HUES48 (cell line): ENCODE data around the gene CD8B.
"Not testable (repeated sequence)": the region's sequence is repeated elsewhere in the genome, so short reads cannot be mapped to it uniquely, and the experiment has no call there.

Experiments used
- H3K27ac ChIP-seq: one replicate; pipeline ENCODE4 v1.7.0; 2013; ENCODE audit warnings: low read depth, low read length, inconsistent platforms
- H3K27me3 ChIP-seq: 2 replicates; pipeline ENCODE4 v1.6.1; 2013; ENCODE audit warnings: mild to moderate bottlenecking, low read length; ENCODE audit not compliant: control insufficient read depth, insufficient read depth
- H3K36me3 ChIP-seq: 2 replicates; pipeline ENCODE4 v1.6.1; 2013; ENCODE audit warnings: low read length; ENCODE audit not compliant: control insufficient read depth, insufficient read depth
- H3K4me1 ChIP-seq: 2 replicates; pipeline ENCODE4 v1.6.1; 2013; ENCODE audit warnings: mild to moderate bottlenecking, low read length; ENCODE audit not compliant: control insufficient read depth, insufficient read depth
- H3K4me3 ChIP-seq: 2 replicates; pipeline ENCODE4 v1.5.1; 2013; ENCODE audit warnings: mild to moderate bottlenecking, low read depth, low read length
- H3K9ac ChIP-seq: 2 replicates; pipeline ENCODE4 v1.6.1; 2013; ENCODE audit warnings: mild to moderate bottlenecking, low read depth, low read length, moderate library complexity
- H3K9me3 ChIP-seq: 2 replicates; pipeline ENCODE4 v1.6.1; 2013; ENCODE audit warnings: low read length; ENCODE audit not compliant: control insufficient read depth, insufficient read depth

The CD8B gene

GRCh38 chr2:86861628-86862379, at the start of gene CD8B:
Gene CD8B, minus strand, starts transcription at chr2:86861886. Its CDS starts 21 bp downstream, at chr2:86861865.
- not testable (repeated sequence) for H3K27me3 ChIP-seq, H3K9me3 ChIP-seq, H3K27ac ChIP-seq, H3K4me1 ChIP-seq, H3K36me3 ChIP-seq, H3K9ac ChIP-seq
- peak within 1 kb of the TSS; percentile 54 for H3K4me3 ChIP-seq

DNA sequence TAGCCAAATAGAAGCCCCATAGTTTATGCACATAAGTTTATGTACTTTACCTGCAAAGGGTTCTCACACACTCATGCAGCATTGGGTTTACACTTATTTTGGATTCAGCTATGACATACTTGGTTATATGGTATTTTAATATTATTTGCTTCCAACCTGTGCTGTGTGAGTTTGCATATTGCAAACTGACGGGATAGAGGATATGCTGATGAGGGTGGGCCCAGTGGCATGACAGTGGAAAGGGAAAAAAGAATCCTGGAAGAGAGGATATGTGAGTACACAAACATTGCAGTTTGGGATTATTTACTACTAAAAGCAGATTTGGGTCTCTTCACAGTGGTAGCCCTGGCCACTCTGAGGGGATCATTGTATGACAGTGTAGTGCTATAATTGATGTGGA, 44.2 kb upstream of the CD8B start:
- H3K4me1 ChIP-seq, H3K27me3 ChIP-seq, H3K4me3 ChIP-seq, H3K36me3 ChIP-seq, H3K27ac ChIP-seq, H3K9ac ChIP-seq, H3K9me3 ChIP-seq: not testable (repeated sequence)

- H3K9me3 ChIP-seq, H3K27ac ChIP-seq, H3K9ac ChIP-seq, H3K4me1 ChIP-seq, H3K4me3 ChIP-seq, H3K36me3 ChIP-seq, H3K27me3 ChIP-seq: not testable (repeated sequence)
Measured at GRCh38 chr2:86900687-86901086, 39.0 kb upstream of the CD8B start.

GRCh38 chr2:86886026-86886425, 24.3 kb upstream of the CD8B start:
- H3K27ac ChIP-seq, H3K4me1 ChIP-seq, H3K9ac ChIP-seq, H3K4me3 ChIP-seq, H3K36me3 ChIP-seq, H3K9me3 ChIP-seq, H3K27me3 ChIP-seq: not testable (repeated sequence)

DNA sequence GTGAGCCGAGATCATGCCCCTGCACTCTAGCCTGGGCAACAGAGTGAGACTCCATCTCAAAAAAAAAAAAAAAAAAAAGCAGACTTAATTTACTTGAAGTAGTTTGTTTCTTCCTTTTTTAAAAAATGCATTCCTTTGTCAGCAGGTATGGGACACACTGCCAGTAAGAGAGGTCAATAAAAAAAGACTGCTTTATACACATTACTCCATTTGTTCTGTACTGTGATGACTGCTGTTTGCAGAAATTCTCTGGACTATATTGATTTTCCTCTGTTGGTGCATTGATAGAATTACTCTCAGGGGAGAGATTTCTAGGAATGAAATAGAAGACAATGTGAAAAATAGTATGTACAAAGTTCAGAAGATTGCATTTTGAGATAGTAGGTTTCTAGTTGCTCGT, 21.2 kb upstream of the CD8B start:
- not testable (repeated sequence) for H3K27ac ChIP-seq, H3K9ac ChIP-seq, H3K4me1 ChIP-seq, H3K27me3 ChIP-seq, H3K4me3 ChIP-seq, H3K9me3 ChIP-seq, H3K36me3 ChIP-seq

- H3K36me3 ChIP-seq, H3K27me3 ChIP-seq, H3K9ac ChIP-seq, H3K9me3 ChIP-seq, H3K4me3 ChIP-seq, H3K27ac ChIP-seq, H3K4me1 ChIP-seq: not testable (repeated sequence)
Measured at GRCh38 chr2:86882118-86882665, 20.5 kb upstream of the CD8B start.

GRCh38 chr2:86878986-86879385, 17.3 kb upstream of the CD8B start:
- H3K27ac ChIP-seq, H3K4me3 ChIP-seq, H3K9ac ChIP-seq, H3K4me1 ChIP-seq, H3K27me3 ChIP-seq, H3K36me3 ChIP-seq, H3K9me3 ChIP-seq: not testable (repeated sequence)

- H3K4me3 ChIP-seq, H3K9ac ChIP-seq, H3K27ac ChIP-seq, H3K4me1 ChIP-seq, H3K9me3 ChIP-seq, H3K36me3 ChIP-seq, H3K27me3 ChIP-seq: not testable (repeated sequence)
Measured at GRCh38 chr2:86870941-86871340, 9.3 kb upstream of the CD8B start.

- not testable (repeated sequence) for H3K4me3 ChIP-seq, H3K4me1 ChIP-seq, H3K36me3 ChIP-seq, H3K27ac ChIP-seq, H3K27me3 ChIP-seq, H3K9ac ChIP-seq, H3K9me3 ChIP-seq
Measured at GRCh38 chr2:86868895-86869468, 7.3 kb upstream of the CD8B start.

- H3K4me3 ChIP-seq, result peak overlapping the region; percentile 21; the same call in 1 of the 2 replicates
- H3K9me3 ChIP-seq, H3K36me3 ChIP-seq, H3K9ac ChIP-seq, H3K27me3 ChIP-seq, H3K27ac ChIP-seq, H3K4me1 ChIP-seq: not testable (repeated sequence)
Measured at GRCh38 chr2:86862380-86862703, 656 bp upstream of the CD8B start.

GRCh38 chr2:86861175-86861574, 511 bp downstream of the CD8B start:
- H3K27me3 ChIP-seq, H3K9ac ChIP-seq, H3K4me1 ChIP-seq, H3K36me3 ChIP-seq, H3K27ac ChIP-seq, H3K9me3 ChIP-seq: not testable (repeated sequence)
- H3K4me3 ChIP-seq, result peak overlapping the region; percentile 54
